ENCODE measurements around the gene TANGO6. TPM values are rescaled to one million over a fixed set of nuclear protein-coding genes. Genes with fewer than 3 reads are reported as not detected.

Gene TANGO6
- total and polyA plus RNA-seq, 9 donors: 4.7 to 27.8 (median 15.5) TPM

DNA sequence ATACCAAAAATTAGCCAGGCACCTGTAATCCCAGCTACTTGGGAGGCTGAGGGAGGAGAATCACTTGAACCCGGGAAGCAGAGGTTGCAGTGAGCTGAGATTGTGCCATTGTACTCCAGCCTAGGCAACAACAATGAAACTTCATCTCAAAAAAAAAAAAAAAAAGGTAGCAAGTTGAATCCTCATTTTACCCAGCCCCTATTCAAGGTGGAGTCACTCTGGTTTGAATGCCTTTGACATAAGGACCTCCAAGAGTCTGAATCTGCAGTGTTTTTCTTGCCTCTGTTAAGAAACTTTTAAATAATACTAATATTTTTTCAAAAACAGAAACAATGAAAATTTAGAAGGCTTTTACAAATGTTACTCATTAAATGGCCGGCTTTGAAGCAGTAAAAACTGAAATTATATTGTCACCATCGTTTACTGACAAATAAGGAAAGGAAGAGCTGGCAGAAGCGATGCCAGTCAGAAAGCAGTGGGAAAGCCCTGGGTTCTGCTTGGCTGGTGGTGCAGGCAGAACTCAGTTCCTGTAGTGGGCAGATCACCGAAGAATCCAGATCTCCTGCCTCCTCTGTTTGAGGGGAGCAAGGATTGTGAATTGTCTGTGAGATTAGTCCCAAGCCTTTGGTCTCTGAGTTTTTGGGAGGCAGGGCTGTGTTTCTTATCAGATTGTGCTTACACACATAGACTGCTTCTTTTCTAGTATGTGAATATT, 162.5 kb downstream of the TANGO6 start:
- Histone ChIP-seq H3K27ac (no peak overlapping the region), H3K27me3 (no peaks in the 10 kb centered on the region), H3K4me3 (no peak overlapping the region), H3K36me3 (no peaks in the 10 kb centered on the region), H3K4me1 (ENCODE audit: insufficient read depth) (no peaks in the 10 kb centered on the region), H3K9me3 (no peaks in the 10 kb centered on the region)
- TF ChIP-seq EP300 (IDR thresholded peaks at IDR 0.05) (no peak), POLR2A (IDR thresholded peaks at IDR 0.05) (no peak)
- TF ChIP-seq, protein P1, sequence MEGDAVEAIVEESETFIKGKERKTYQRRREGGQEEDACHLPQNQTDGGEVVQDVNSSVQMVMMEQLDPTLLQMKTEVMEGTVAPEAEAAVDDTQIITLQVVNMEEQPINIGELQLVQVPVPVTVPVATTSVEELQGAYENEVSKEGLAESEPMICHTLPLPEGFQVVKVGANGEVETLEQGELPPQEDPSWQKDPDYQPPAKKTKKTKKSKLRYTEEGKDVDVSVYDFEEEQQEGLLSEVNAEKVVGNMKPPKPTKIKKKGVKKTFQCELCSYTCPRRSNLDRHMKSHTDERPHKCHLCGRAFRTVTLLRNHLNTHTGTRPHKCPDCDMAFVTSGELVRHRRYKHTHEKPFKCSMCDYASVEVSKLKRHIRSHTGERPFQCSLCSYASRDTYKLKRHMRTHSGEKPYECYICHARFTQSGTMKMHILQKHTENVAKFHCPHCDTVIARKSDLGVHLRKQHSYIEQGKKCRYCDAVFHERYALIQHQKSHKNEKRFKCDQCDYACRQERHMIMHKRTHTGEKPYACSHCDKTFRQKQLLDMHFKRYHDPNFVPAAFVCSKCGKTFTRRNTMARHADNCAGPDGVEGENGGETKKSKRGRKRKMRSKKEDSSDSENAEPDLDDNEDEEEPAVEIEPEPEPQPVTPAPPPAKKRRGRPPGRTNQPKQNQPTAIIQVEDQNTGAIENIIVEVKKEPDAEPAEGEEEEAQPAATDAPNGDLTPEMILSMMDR (IDR thresholded peaks at IDR 0.05): no peak
- DNase-seq: no peak
- intact Hi-C loops (cut with DNase I): no loop called here
- WGBS, 3 donors: 90 to 95% (median 91%) methylated on average over 5 of the region's 5 CpGs

DNA sequence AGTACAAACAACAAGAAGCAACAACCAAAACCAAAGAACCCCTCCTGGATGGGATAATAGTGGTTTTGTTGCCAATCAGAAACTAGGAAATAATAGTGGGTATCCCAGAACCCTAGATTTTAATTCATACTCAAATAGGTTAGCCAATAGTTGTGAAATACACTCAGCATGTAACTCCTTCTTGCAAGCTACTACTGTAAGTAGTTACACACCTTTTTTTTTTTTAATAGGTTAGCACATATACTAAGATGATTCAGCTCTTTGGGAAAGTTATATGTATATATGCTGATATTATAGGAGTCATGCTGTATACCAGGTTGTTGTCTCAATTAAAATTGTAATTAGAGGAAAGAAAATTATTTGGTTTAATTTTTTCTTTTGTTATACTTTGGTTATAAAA, 169.6 kb downstream of the TANGO6 start:
- Histone ChIP-seq H3K27me3 (no peaks in the 10 kb centered on the region), H3K9me3 (no peaks in the 10 kb centered on the region), H3K4me3 (no peak overlapping the region), H3K4me1 (ENCODE audit: insufficient read depth) (no peaks in the 10 kb centered on the region), H3K27ac (no peak overlapping the region), H3K36me3 (no peaks in the 10 kb centered on the region)
- TF ChIP-seq POLR2A (IDR thresholded peaks at IDR 0.05): no peak
- TF ChIP-seq, protein P1 (IDR thresholded peaks at IDR 0.05): no peak
- no peak for TF ChIP-seq EP300 (IDR thresholded peaks at IDR 0.05)
- intact Hi-C loops (cut with DNase I): no loop called here
- no peak for DNase-seq

DNA sequence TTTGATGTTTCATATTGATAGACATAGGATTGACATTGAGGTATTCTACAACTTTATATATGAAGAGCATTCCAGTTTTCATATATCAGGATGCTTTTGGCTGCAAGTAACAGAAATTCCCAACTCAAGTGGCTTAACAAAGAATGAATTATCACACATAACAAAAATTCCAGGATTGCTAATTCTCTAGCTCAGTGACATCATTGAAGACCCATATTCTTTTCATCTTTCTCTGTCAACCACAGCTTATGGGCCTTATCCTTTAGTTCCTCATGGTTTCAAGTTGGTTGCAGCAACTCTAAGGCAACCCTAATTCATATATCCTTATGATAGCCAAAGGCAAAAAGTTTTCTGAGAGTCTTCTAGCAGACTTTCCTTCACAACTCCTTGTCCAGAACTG, 170.7 kb downstream of the TANGO6 start:
- TF ChIP-seq EP300 (IDR thresholded peaks at IDR 0.05) (no peak), POLR2A (IDR thresholded peaks at IDR 0.05) (no peak)
- TF ChIP-seq, protein P1 (IDR thresholded peaks at IDR 0.05): no peak

DNA sequence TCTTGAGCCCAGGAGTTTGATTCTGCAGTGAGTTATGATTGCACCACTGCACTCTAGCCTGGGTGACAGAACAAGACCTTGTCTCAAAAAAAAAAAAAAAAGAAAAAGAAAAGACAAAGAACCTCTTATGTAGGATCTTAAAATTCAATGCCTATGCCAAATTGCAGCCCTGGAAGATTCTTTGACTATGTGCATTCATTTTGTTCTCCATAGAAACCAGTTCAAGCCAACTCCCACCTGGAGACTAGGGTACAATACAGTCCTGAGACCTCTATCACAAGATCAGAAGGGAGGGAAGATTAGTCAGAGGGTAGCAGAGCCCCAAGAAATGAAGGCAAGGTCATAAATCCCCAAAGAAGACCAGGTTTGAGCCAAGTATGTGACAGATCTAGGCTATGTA, 171.5 kb downstream of the TANGO6 start:
- Histone ChIP-seq H3K27me3 (no peaks in the 10 kb centered on the region), H3K4me3 (no peak overlapping the region), H3K9me3 (no peaks in the 10 kb centered on the region), H3K27ac (no peak overlapping the region), H3K4me1 (ENCODE audit: insufficient read depth) (no peaks in the 10 kb centered on the region), H3K36me3 (no peaks in the 10 kb centered on the region)
- DNase-seq: no peak
- intact Hi-C loops (cut with DNase I): no loop called here
- no peak for TF ChIP-seq POLR2A (IDR thresholded peaks at IDR 0.05)
- TF ChIP-seq, protein P1 (IDR thresholded peaks at IDR 0.05): no peak
- TF ChIP-seq EP300 (IDR thresholded peaks at IDR 0.05): no peak

More for the DNA sequence above, 170.7 kb downstream of the TANGO6 start:
- Histone ChIP-seq H3K9me3 (no peaks in the 10 kb centered on the region), H3K4me3 (no peak overlapping the region), H3K27me3 (no peaks in the 10 kb centered on the region), H3K4me1 (ENCODE audit: insufficient read depth) (no peaks in the 10 kb centered on the region), H3K27ac (no peak overlapping the region), H3K36me3 (no peaks in the 10 kb centered on the region)
- intact Hi-C loops (cut with DNase I): no loop called here
- no peak for DNase-seq

Data from ovary (tissue), 9 donors.